AG09309 (cell line): ENCODE data around the gene RHBDD3.

Experiments used
- DNase-seq: peaks from one replicate; pipeline ENCODE4 v3.0.0-alpha.2; 2010; ENCODE audit warnings: low read depth
- H3K4me3 ChIP-seq: 2 replicates; pipeline ENCODE4 v1.5.1; 2011; ENCODE audit warnings: mild to moderate bottlenecking, low read depth, low read length, moderate library complexity; ENCODE audit not compliant: control insufficient read depth
- CTCF ChIP-seq: IDR thresholded peaks from 2 replicates; pipeline ENCODE4 v1.5.1; 2011; ENCODE audit warnings: mild to moderate bottlenecking, low read depth, low read length, inconsistent platforms; ENCODE audit not compliant: insufficient read depth, control insufficient read depth; ENCODE audit errors: missing control alignments

Gene RHBDD3

GRCh38 chr22:29257751-29258181 is 10.0 kb downstream of the RHBDD3 start:
- no peak for DNase-seq
- TF ChIP-seq CTCF: no peak
- H3K4me3 ChIP-seq: no peak overlapping the region

GRCh38 chr22:29256606-29257325 is 11.0 kb downstream of the RHBDD3 start:
- DNase-seq: no peak
- no peak for TF ChIP-seq CTCF
- H3K4me3 ChIP-seq: no peak overlapping the region

- no peak overlapping the region for H3K4me3 ChIP-seq
- DNase-seq: no peak
- no peak for TF ChIP-seq CTCF
Observed at GRCh38 chr22:29255064-29255621, 12.6 kb downstream of the RHBDD3 start.

GRCh38 chr22:29254286-29254660 is 13.5 kb downstream of the RHBDD3 start:
- H3K4me3 ChIP-seq: no peak overlapping the region
- DNase-seq: no peak
- no peak for TF ChIP-seq CTCF

GRCh38 chr22:29253561-29254285 is 14.1 kb downstream of the RHBDD3 start:
- H3K4me3 ChIP-seq: no peak overlapping the region
- TF ChIP-seq CTCF: no peak
- DNase-seq: no peak

GRCh38 chr22:29251981-29252911 is 15.5 kb downstream of the RHBDD3 start:
- no peak for DNase-seq
- H3K4me3 ChIP-seq: no peak overlapping the region
- TF ChIP-seq CTCF: no peak
